RWPE1 (cell line): Measurements from ENCODE around the gene SNX18.
A peak's percentile ranks its signal among the peaks of the same experiment; 100 is the strongest.

Source experiments
- CTCF ChIA-PET: fragments of 350-600 bp; sonication (Branson Sonifier 250); formaldehyde crosslinking; extraction: SDS; loops from one replicate; lab custom pipeline; 2021; lab: Yijun Ruan, JAX
- POLR2A ChIA-PET: fragments of 400-600 bp; formaldehyde crosslinking; extraction: SDS; loops from one replicate; lab custom pipeline; 2020; ENCODE audit warnings: antibody characterized with exemption; ENCODE audit not compliant: low non-redundant PET; lab: Yijun Ruan, JAX
- DNase-seq: peaks from one replicate; pipeline ENCODE4 v3.0.0; 2012; ENCODE audit warnings: low spot score
- H3K27ac ChIP-seq: fragments of 450-650 bp; 2 replicates; pipeline ENCODE4 v1.5.1; 2017
- TF ChIP-seq, protein P1 (sequence below): fragments of 450-650 bp; conservative IDR thresholded peaks from 2 replicates; pipeline ENCODE4 v1.5.1; 2017; ENCODE audit warnings: low read depth, mild to moderate bottlenecking

SNX18 gene

GRCh38 chr5:54518146-54518817 is 723 bp downstream of the SNX18 start:
- POLR2A ChIA-PET, result interaction anchor here (0.6 to 1.4 kb wide), 2 partner anchors 349 to 987 kb away, joined by 4 to 5 read pairs; no protein-coding TSS in a partner anchor
- DNase-seq, result peak; percentile 40
- H3K27ac ChIP-seq, result peak overlapping the region; percentile 74
- CTCF ChIA-PET, result interaction anchor here (0.6 to 3.7 kb wide), 25 partner anchors 9 to 642 kb away, joined by 3 to 48 read pairs (median 6); partner anchors contain the start of genes GPX8 and HSPB3
- TF ChIP-seq, protein P1, sequence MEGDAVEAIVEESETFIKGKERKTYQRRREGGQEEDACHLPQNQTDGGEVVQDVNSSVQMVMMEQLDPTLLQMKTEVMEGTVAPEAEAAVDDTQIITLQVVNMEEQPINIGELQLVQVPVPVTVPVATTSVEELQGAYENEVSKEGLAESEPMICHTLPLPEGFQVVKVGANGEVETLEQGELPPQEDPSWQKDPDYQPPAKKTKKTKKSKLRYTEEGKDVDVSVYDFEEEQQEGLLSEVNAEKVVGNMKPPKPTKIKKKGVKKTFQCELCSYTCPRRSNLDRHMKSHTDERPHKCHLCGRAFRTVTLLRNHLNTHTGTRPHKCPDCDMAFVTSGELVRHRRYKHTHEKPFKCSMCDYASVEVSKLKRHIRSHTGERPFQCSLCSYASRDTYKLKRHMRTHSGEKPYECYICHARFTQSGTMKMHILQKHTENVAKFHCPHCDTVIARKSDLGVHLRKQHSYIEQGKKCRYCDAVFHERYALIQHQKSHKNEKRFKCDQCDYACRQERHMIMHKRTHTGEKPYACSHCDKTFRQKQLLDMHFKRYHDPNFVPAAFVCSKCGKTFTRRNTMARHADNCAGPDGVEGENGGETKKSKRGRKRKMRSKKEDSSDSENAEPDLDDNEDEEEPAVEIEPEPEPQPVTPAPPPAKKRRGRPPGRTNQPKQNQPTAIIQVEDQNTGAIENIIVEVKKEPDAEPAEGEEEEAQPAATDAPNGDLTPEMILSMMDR, result no peak

DNA sequence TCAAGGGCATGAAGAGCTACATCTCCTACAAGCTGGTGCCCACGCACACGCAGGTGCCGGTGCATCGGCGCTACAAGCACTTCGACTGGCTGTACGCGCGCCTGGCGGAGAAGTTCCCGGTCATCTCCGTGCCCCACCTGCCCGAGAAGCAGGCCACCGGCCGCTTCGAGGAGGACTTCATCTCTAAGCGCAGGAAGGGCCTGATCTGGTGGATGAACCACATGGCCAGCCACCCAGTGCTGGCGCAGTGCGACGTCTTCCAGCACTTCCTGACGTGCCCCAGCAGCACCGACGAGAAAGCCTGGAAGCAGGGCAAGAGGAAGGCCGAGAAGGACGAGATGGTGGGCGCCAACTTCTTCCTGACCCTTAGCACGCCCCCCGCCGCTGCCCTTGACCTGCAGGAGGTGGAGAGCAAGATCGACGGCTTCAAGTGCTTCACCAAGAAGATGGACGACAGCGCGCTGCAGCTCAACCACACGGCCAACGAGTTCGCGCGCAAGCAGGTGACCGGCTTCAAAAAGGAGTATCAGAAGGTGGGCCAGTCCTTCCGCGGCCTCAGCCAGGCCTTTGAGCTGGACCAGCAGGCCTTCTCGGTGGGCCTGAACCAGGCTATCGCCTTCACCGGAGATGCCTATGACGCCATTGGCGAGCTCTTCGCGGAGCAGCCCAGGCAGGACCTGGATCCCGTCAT is 1.4 kb downstream of the SNX18 start:
- POLR2A ChIA-PET, result no interaction called here
- TF ChIP-seq, protein P1, result no peak
- CTCF ChIA-PET, result interaction anchor here (0.6 to 3.7 kb wide), 8 partner anchors 224 to 641 kb away, joined by 4 to 48 read pairs (median 22); partner anchors contain the start of gene GPX8
- H3K27ac ChIP-seq, result no peak overlapping the region
- DNase-seq, result no peak

DNA sequence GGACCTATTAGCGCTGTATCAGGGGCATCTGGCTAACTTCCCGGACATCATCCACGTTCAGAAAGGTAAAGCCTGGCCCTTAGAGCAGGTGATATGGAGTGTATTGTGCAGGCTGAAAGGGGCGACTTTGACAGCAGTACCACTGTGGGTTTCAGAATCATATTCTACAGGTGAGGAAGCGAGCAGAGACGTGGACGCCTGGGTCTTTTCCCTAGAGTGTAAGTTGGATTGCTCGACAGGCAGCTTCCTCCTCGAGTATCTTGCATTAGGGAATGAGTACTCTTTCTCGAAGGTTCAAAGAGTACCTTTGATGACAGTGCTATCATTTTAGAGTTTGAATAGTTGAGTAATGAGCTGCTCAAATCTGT is 1.9 kb downstream of the SNX18 start:
- POLR2A ChIA-PET, result no interaction called here
- no peak for DNase-seq
- no peak overlapping the region for H3K27ac ChIP-seq

DNA sequence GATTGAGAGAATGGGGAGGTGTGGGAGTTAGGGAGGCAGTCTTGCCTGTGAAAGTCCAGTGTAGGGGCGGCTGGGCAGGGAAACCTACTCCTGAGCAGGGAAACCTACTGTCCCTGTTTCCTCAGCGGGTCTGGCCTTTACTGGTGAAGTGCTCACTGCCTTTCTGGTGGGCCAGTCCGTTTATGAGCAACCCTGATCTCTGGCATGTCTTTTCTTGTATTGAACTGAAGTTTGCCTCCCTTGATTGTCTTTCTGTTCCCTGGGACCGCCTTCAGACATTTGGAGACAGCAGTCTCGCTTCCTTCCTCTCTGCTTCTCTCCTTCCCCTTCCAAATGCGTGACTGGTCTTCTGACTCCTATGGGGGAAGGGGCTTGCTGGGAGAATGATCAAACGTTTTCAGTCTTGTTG is 2.9 kb downstream of the SNX18 start:
- TF ChIP-seq, protein P1, result no peak
- ChIA-PET POLR2A (no interaction called here), CTCF (interaction anchor here (1.4 to 1.9 kb wide), 2 partner anchors 325 to 347 kb away, joined by 4 to 5 read pairs; no protein-coding TSS in a partner anchor)
- DNase-seq, result peak; percentile 45
- H3K27ac ChIP-seq, result peak overlapping the region; percentile 50

More for the DNA sequence above, 1.9 kb downstream of the SNX18 start:
- TF ChIP-seq, protein P1, result no peak
- CTCF ChIA-PET, result interaction anchor here (1.4 to 3.0 kb wide), 2 partner anchors 223 to 326 kb away, joined by 4 to 31 read pairs; no protein-coding TSS in a partner anchor

DNA sequence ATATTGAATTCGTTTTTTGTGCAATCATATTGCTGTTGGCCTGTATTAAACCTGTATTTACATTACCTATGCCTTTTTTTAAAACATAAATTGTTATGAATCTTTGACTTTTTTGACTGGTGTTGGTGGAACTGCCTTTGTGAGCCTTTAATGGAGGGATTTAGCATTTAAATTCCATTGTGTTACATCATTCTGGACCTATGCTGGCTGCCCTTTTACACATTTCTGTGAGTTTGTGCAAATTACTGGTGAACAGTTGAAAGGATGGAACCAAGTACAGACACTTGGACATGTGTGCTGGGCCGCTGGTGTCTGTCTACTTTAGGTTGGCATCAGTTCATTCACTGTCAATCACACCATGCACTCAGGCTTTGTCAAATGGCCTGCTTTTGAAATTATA is 3.4 kb downstream of the SNX18 start:
- no peak for DNase-seq
- POLR2A ChIA-PET, result no interaction called here
- CTCF ChIA-PET, result interaction anchor here (1.9 kb wide), 1 partner anchor 346 kb away, joined by 5 read pairs; no protein-coding TSS in a partner anchor
- TF ChIP-seq, protein P1, result no peak
- no peak overlapping the region for H3K27ac ChIP-seq

DNA sequence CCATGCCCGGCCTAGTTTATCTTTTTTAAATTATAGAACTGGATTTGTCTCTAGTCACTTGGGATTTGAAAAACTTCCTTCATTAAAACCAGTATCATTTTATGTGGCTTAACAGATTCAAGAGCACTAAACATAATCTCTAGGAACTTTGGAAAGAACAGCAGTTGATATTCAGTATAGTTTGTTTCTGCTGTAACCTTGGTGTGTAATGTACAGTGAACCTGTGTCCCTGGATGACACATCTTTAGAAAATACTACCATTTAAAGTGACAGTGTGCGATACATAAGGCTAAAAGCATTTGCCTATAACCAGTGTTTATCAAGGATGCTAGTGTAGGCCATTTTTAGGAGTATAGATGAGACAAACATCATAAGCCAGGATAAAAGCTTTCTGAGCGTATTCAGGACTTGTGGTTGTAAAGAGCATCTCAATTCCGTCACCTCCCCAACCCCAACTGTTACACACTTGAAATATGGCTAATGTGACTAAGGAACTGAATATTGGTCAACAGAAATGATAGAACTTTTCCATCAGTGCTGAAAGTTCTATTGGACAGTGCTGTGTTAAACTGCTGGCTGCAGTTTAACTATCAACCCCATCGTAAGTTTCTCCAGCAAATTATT is 4.4 kb downstream of the SNX18 start:
- ChIA-PET POLR2A (no interaction called here), CTCF (interaction anchor here (1.9 kb wide), 1 partner anchor 345 kb away, joined by 5 read pairs; no protein-coding TSS in a partner anchor)
- no peak overlapping the region for H3K27ac ChIP-seq
- DNase-seq, result no peak
- TF ChIP-seq, protein P1, result no peak
